IPS-18c (cell line): ENCODE data around the gene MATCAP1.
A peak's percentile ranks its signal among the peaks of the same experiment; 100 is the strongest.

Source experiments
- H3K4me3 ChIP-seq: 2 replicates; pipeline ENCODE4 v1.7.0; 2013; ENCODE audit warnings: low read depth, mild to moderate bottlenecking, low read length, moderate library complexity; ENCODE audit not compliant: insufficient read depth
- H3K9me3 ChIP-seq: one replicate; pipeline ENCODE4 v1.6.1; 2013; ENCODE audit warnings: mild to moderate bottlenecking, low read length, moderate library complexity; ENCODE audit not compliant: control insufficient read depth, insufficient read depth

Gene MATCAP1

GRCh38 chr16:67154578-67155294 is 29.0 kb downstream of the MATCAP1 start:
- Histone ChIP-seq H3K9me3 (no peaks in the 10 kb centered on the region), H3K4me3 (peak overlapping the region; percentile 44)

DNA sequence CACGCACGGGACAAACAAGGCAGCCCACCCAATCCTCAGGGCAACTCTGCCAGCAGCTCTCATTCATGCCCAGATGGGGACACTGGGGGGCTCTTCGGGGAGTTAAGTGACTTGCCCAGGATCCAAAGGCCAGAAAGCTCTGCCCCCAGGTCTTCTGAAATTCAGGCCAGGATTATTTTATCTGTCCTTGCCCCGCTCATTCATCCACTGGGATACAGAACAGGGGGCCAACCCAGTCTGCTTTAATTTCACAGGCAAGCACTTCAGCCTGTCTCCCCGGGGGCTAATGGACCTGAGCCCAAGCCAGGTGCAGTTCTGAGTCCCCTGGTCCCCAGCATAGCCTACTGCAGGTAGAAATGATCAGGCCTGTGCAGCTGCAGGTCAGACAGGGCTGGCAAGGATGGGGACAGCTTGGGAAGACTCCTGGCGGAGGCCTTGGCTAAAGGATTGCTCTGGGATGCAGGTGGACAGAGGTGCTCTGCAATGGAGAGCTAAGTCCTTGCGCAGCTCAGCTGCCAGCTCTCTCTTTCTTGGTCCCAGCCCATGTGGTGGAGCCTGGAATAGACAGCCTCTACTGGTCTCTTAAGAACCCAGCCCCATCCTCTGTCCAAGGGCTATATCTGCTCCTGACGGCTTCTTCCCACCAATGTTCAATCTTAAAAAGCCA is 32.2 kb downstream of the MATCAP1 start:
- peaks cover 2% of the 10 kb centered on the region for H3K9me3 ChIP-seq
- H3K4me3 ChIP-seq, result peak overlapping the region; percentile 68

GRCh38 chr16:67150833-67151396 is 32.8 kb downstream of the MATCAP1 start, which contains the start of gene B3GNT9:
TSS of gene B3GNT9 (minus strand) at chr16:67150998. CDS start at chr16:67150485, 513 bp downstream.
- peaks cover 2% of the 10 kb centered on the region for H3K9me3 ChIP-seq
- peak within 1 kb of the TSS; percentile 68 for H3K4me3 ChIP-seq

DNA sequence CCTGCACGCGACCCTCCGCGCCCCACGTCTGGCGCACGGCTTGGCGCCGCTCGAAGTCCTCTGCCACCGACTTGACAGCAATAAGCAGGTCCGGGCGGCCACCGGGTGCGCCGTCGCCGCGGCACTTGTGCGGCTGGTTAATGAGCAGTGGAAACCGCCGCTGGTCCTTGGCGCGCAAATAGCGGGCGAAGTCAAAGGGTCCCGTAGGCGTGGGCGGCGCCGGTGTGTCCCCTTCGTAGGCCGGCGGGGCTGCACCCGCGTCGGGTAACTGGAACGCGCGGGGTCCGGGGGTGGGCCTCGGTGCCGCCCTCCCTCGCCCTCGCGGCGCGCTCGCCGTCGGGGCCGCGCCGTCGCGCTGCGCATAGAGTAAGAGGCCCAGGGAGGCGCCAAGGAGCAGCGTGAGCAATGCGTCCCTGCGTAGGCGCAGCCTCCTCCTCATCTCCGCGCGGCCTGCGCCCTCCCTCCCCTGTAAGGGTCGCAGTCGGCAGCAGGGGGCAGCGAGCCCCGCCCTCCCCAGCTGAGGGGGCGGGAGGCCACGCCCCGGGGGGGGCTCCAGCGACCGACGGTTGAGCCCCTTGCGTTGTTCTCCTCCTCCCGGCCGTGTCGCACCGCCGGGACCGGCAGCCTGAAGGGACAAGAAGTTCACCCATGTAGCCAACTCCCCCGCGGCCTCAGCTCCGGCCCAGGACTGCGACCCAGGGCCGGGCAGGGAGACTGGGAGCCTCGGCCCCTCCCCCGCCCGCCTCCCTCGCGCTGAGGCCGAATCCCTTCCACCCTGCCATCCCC is 33.5 kb downstream of the MATCAP1 start:
- H3K9me3 ChIP-seq, result peaks cover 2% of the 10 kb centered on the region
- peak overlapping the region; percentile 68 for H3K4me3 ChIP-seq

- Histone ChIP-seq H3K9me3 (peaks cover 2% of the 10 kb centered on the region), H3K4me3 (peak overlapping the region; percentile 68)
These were observed 34.3 kb downstream of the MATCAP1 start for GRCh38 chr16:67149276-67150046.

DNA sequence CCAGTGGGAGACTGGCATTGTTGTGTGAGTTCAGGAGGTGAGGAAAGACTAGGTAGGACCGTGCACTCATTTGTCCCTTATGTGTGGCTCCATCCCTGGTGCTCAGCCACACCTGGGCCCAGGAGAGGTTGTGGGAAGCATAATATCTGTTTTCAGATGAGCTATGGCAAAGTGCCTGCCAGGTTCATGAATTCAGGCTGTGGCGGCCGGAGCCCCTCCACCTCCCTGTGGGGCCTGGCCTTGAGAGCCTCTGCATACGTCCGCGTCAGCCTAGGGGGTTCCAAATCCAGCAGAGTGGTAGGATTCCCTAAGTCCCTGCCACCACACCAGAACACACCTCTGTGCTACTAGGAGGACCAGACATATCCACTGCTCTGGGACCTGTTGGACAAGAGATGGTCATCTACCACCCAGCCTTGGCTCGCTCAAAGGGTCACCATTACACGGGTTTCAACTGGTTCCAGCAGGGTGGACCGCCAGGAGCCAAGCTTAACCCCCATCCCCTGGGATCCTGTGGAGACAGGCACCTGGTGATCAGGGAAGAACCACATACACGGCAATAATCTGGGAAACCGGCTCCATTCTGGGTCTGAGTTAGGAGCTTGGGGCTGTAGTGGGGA is 35.0 kb downstream of the MATCAP1 start:
- H3K9me3 ChIP-seq, result peaks cover 2% of the 10 kb centered on the region
- H3K4me3 ChIP-seq, result no peak overlapping the region

DNA sequence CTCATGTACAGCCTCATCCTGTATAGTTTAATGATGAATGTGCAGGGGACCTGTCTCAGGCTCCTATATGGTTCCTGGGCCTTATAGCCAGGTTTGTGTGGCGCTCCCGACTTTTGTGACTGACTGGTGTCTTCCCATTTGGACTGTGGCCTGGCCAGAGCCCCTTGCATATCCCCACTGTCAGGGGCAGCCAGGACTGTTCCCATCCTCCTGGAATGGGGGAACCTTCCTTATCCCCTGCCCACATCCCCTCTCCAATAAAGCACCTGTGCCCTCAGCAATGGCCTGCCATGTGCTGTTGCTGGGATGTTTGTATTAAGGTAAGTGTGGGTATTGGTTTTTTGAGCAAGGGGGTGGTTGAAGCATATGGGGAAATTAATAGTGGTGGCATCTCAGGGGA is 35.5 kb downstream of the MATCAP1 start:
- H3K9me3 ChIP-seq, result peaks cover 2% of the 10 kb centered on the region
- H3K4me3 ChIP-seq, result no peak overlapping the region

DNA sequence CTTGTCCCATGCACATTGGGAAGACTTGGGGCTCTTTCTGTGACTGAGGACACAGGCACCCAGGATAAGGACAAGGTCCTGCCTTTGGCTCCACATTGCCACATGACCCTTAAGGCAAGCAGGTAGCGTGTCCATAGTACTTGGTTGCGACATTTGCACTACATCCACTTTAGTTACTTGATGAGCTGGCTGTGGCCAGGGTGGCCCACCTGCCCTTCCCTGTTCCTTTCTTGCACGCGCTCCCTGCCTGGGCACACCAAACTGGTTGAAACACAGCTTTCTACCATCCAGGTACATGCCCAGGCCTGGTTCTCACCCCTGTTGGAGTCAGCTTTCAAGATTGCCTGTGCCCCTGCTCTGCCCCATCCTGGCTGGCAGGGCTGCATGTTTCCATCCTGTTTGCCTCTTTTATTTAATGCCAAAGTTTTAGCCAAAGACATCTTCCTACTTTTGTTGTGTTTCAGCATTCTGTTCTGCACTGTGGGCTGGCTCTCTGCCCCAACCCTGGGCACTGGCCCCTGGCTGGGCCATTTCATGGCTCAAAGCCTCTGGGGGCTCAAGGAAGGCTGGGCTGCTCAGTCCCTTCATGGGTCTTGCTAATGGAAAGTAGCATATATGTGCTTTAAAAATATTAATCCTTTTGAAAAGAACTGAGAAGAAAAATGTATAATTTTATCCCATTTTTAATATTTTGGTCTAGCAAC is 36.2 kb downstream of the MATCAP1 start:
- H3K4me3 ChIP-seq, result no peak overlapping the region
- peaks cover 2% of the 10 kb centered on the region for H3K9me3 ChIP-seq

DNA sequence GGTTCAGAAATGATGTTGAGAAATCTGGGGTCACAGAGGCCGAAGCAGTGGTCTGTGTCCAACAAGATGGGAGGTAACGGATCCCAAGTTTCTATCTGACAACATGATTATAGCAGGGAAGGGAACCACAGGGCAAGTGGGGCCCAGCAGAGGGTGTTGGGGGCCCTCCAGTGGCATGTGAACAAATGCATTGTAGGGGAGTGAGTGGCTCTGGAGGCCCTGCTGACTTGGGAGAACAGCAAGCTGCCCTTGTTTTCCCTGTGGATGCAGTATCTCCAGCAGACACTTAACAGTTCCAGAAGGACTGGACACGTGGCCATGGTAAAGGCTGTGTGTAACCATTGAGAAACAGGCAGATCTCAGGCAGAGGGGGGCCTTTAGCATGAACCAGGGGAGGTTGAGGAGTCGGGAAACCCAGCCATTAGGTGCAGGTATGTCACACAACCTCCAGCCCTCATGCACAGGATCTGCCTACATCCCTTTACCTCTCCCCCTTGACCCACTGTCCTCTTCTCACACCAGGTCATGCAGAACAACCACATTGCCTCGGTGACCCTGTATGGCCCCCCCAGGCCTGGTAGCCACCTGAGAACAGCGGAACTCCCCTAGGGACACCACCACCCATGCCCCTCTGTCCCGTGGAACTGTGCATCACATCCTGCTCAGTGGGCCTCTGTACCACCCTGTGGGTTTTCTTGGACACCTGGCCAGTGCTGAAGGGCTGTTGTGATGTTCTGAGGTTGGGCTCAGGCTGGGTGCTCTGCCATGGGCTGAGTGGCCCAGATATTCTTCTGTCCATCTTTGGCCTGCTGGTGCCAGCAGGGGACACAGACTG is 37.0 kb downstream of the MATCAP1 start:
- H3K9me3 ChIP-seq, result peaks cover 2% of the 10 kb centered on the region
- no peak overlapping the region for H3K4me3 ChIP-seq

DNA sequence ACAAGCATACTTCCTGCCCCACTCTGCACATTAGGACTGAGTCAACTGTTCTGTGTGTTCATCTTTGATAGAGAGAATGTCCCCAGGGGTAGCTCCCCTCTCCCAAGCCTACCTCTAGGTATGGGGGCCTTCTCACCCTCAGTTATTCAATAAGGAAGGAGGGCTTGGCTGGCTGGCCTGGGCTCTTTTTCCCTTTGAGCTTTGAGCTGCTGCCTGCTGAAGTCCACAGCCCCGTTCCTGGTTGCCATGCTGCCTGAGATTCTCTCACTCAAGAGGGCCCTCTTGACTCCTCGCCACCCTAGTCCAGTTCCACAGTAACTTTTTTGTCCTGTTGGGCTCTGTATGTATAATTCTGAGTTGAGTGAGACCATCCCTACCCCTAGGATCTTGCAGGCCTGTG is 38.0 kb downstream of the MATCAP1 start:
- Histone ChIP-seq H3K4me3 (no peak overlapping the region), H3K9me3 (peaks cover 2% of the 10 kb centered on the region)

GRCh38 chr16:67144943-67145342 is 38.8 kb downstream of the MATCAP1 start:
- no peak overlapping the region for H3K4me3 ChIP-seq
- peaks cover 2% of the 10 kb centered on the region for H3K9me3 ChIP-seq

GRCh38 chr16:67142342-67142741 is 41.4 kb downstream of the MATCAP1 start:
- H3K4me3 ChIP-seq, result no peak overlapping the region
- H3K9me3 ChIP-seq, result no peaks in the 10 kb centered on the region

DNA sequence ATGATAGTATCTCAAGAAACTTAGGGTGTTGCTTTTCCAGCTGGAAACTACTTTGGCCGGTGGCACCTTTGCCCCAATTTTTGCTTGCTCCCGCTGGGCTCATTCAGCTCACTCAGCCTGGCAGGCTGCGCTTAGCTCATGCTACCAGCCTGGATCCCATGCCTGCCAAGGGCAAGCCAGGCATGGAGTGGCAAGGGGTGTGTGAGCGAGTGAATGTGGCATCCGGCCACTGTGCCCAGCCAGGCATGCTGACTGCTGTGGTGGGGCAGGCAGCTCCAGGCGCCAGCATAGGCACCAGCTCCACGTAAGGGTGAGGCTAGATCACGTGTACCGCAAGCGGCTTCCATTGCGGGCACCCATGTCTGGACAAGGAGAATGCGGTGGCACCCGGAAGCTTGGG is 42.4 kb downstream of the MATCAP1 start:
- Histone ChIP-seq H3K9me3 (no peaks in the 10 kb centered on the region), H3K4me3 (no peak overlapping the region)

GRCh38 chr16:67137605-67138004 is 46.2 kb downstream of the MATCAP1 start:
- Histone ChIP-seq H3K4me3 (no peak overlapping the region), H3K9me3 (no peaks in the 10 kb centered on the region)

- H3K4me3 ChIP-seq, result no peak overlapping the region
- H3K9me3 ChIP-seq, result no peaks in the 10 kb centered on the region
These were observed 54.3 kb downstream of the MATCAP1 start for GRCh38 chr16:67129422-67129821.
